Posterior vena cava (tissue), 2 donors: ENCODE measurements around the gene INSYN1. TPM values are rescaled to one million over a fixed set of nuclear protein-coding genes. Genes with fewer than 3 reads are reported as not detected.

Experiments
- DNase-seq: peaks from one replicate; pipeline ENCODE4 v3.0.0-alpha.2; 2020; ENCODE audit warnings: low spot score
- intact Hi-C, 2 donors: fragments of 100-400 bp; cut with DNase I; formaldehyde crosslinking; loops; one replicate each; pipeline versions ENCODE4 v1.14.1 to v1.14.2; 2022 to 2023
- total RNA-seq, 2 donors: library from RNA; stranded (reverse); fragmentation: NEBNext Ultra II Directional; extraction: Animal tissue kit (Norgen Biotek cat#: 25700); gene quantifications; one replicate each; pipeline ENCODE4 v1.2.1, GENCODE V29; 2021
- donor health status: DM: yes; HTN: yes; CAD: no.
- donor health status: DM: yes; HTN: yes; CAD: no.

The INSYN1 gene
- total RNA-seq, 2 donors from 2014 or later, result 12.8 to 13.8 TPM

DNA sequence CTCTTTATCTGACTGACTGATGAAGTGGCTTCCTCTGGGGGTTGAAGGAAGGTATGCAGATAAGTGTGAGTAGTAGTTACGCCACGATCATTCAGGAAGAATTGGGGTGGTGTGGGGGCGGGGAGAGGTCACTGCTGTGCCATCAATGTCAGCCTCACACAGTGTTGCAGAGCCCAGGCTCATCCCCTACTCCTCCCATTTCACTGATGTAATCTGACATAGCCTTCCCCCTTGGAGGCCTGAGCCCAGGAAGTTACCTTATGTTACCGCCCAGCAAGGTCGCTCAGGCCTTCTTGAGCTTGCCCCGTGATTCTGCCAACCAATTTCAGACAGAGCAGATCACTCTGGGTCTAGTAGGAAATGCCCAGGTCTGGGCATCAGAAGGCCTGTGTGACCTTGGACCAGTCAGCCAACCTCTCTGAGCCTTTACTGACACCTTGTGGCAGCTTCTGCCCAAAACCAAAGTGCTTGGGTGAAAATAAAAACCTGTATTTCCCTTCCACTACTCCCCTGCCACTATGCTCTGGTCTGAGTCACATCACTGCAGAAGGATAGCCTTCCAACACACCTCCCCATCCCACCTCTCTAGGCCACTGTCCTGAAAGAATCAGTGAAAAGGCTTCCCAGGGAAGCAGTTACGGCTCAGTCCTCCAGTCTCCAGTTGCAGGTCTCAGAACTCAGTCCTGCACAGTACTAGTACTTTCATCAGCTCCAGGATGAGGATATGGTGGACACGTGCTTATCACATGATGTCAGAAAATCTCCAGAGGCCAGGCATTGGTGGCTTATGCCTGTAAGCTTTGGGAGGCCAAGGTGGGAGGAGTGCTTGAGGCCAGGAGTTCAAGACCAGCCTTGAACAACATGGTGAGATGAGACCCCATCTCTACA lies 28.1 kb upstream of the INSYN1 start:
- peak; percentile 60 for DNase-seq
- intact Hi-C loops, result no loop called here

DNA sequence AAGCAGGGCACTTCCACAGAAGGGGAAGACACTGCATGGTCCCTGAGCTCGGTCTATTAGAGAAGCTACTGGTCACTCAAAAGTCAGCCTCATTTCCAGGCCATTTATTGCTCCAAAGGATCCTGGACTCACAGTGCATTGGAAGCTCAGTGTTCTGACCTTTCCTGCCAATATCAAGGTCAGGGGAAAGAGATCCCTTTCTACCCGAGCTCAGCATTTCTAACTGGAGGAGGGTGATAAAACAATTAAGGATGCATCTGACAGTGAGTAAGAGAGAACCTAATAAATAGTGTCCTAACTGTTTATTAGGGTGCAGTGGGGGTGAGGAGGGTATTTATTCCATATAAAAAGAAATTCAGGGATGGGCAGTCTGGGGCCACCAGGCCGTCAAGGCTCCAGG lies 26.8 kb upstream of the INSYN1 start:
- intact Hi-C loops, result no loop called here
- no peak for DNase-seq

DNA sequence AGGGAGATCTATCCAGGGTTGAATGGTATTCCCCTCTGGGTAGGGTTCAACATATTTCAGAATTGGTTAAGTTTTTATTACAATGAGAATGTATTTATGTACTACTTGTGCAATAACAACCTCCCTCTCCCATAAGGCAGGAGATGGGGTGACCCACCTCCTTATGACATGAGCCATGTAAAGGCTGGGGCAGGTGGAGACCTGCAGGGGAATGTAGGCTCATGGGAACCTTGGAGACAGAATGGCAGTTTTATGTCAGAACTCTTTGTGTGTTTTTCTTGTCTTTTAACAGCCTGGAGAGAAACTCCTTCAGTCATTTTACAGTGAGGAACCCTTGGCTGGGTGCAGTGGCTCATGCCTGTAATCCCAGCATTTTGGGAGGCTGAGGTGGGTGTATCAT lies 24.6 kb upstream of the INSYN1 start:
- DNase-seq, result no peak
- intact Hi-C loops, result no loop called here

DNA sequence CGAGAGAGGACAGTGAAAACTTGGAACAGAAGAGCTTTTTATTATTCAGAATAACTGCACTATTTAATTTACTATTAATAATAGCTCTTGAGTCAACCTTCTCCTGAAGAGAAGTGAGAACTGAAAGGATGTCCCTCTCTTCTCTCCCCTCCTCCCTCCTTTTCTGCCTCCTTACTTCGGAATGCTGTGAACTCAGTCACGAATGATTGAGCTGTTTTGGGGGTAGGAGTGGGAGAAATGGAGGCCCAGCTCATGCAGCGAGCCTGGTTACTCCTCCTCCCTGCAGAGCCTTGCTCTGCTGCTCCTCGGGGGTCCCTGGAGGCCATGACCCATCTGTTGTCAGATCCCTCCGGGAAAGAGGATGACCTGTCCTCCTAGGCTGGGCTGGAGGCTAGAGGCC lies 20.3 kb upstream of the INSYN1 start:
- peak; percentile 38 for DNase-seq
- intact Hi-C loops, result no loop called here

DNA sequence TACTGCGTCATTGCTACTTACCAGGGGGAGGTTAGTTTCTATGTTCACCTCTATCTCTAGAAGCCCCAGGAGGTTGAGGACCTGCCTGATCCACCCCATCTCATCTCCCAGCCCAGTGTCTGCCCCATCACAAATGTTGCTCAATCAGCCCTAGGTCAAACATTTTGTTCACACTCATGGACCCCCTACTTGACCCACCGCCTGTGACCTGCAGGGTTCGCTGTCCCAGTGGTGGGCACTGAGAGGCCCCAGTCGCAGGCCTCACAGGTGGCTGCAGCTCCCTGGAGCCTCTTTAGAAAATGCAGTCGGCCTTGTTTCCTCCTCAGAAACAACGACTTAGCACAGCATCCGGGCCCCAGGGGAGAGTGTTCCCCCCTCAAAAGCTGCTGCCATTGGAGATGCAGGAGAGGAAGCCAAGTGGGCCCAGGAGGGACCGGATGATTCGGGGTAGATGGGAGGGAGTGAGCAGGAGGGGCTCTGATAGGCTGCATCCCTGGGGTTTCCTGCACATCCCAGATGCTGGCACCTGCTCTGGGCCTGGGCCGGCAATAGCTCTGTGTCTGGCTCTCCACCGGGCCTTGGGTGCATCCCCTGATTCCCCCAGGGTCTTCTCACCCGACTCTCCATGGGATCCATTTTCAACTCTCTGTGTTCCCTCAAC lies 18.4 kb upstream of the INSYN1 start:
- DNase-seq, result peak; percentile 60
- intact Hi-C loops, result no loop called here

DNA sequence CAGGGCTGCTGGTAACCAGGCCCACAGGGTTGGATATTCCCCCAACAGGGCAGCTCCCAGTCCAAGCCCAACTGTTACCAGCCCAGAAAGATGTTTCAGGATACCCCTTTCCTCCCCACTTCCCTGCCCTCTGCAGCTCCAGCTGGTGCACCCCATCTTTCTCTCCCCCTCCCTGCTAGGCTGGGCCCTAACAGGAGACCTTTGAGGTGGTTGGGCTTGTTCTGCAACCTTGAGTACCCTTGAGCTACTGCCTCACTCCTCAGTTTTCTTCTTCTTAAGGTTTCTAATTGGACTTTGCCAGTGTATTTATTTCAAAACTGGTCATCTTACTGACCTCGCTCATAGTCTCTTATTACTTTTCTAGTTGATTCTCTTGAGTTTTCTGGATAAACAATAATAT lies 16.9 kb upstream of the INSYN1 start:
- intact Hi-C loops, result no loop called here
- DNase-seq, result no peak

DNA sequence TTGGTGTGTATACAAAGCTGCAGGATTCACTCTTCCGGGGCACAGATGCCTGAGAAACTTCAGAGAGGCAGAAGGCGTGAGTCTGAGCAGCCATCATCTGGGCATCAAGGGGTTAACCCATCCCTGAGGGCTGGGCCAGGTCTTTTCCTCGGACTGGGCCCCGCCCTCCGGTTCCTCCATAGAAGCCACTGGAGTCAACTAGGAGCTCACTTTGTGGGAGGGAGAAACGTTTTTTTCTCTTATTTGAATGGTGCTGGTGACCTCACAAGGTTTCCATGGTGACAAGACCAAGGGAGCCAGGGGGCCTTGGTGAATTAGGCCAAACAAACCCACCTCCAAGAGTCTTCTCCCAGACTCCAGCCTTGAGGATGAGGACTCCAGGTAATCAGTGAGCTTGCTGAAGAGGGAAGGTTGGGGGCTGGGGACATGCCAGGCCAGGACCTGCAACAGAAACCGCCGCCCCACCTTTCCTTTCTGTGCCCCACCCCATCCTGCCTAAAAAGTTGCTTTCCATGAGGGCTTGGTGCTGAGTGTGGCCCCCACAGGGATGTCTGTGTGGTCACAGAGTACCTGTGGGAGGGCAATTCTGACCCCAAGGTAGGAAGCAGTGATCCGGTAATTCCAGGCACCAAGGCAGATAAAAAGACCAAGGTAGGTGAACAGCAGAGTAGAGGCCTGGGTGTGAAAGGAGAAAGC lies 14.8 kb upstream of the INSYN1 start:
- DNase-seq, result no peak
- intact Hi-C loops, result no loop called here

DNA sequence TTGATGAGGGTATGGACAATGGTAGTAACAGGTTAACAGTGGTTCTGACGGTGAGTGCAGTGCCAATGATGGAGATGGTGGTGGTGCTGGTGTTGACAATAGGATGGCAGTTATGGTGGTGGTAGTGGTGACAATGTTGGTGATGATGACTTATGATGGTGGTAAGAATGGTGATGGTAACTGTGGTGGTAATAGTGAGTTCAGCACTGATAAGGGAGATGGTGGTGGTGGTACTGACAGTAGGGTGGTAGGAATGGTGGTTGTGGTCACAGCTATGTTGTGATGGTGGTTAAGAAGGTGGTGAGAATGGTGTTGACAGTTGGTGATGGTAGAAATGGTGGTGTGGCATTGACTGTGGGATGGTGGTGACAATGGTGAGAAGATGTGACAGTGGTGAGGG lies 13.4 kb upstream of the INSYN1 start:
- intact Hi-C loops, result no loop called here
- no peak for DNase-seq

DNA sequence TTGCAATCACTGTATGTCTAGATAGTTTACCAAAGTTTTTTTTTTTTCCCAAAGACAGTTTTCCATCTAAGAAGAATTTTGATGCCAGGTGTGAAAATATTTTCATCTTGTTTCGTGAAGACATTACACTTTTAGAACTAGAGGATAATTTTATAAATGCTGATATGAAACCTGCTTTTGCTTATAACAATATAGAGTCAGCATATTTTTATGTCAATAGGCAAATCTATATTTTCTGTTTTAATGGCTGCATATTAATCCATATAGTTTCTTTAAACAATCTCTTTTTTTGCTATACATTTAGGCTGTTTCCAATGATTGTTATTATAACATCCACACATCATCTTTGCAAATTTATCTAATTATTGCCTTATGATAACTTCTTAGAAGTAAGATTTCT lies 12.6 kb upstream of the INSYN1 start:
- DNase-seq, result no peak
- intact Hi-C loops, result no loop called here

DNA sequence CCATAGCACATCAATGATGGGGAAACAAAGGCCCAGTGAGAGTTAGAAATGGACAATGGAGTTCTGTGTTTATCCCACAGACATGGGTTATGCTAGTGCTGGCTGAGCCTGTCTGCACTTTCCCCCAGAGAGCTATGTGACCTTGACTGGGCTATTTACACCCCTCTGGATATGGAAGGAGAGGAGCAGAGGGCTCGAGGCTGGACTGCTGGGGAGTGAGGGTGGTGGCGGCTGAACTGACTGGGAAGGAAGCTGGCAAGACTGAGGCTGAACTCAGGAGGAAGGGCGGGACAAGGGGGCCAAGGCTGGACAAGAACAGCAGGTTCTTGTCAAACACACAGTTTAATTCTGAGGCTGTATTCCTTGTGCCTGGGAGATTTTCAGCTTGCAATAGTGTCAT lies 10.8 kb upstream of the INSYN1 start:
- no peak for DNase-seq
- intact Hi-C loops, result no loop called here

DNA sequence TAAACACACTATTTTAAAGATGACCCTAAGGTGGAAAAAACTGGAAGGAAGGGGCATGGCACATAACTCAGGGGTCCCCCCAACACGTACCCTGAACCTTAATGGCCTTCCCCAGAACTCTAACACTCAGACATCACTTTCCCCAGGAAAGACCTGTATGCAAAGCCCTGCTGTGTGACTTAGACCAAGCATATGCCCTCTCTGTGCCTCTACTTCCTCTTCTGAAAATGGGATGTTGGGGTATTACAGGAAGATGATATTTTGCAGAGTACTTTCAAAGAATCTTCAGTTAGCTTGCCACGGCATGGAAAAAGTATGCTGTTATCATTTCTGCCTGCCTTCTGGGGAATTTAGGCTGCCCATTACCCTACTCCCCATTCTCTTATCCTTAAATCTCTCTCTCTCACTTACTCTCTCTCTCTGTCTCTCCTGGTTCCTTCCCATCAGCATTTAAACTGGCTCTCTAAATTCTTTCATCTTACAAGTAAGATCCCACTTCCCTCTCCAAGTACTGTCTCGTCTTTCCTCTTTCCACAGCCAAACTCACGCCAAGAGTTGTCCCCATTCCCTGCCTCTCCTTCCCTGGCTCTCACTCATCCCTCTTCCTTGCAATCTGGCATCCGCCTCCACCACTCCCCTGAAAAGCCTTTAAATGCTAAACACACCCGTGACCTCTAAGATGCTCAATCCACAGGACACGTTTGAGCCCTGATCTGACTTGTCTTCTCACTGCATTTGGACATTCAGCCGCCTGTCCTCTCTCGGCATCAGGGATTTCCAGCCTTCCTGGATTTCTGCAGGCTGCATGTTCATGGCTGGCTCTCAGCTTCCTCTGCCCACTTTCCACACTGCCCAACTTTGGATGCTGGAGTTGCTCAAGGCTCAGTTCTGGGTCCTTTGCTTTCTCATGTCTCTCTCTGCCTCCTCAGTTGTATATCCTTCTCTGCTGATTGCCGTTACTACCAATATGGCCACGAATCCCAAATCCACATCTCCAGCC lies 7.5 kb upstream of the INSYN1 start:
- no peak for DNase-seq
- intact Hi-C loops, result no loop called here

DNA sequence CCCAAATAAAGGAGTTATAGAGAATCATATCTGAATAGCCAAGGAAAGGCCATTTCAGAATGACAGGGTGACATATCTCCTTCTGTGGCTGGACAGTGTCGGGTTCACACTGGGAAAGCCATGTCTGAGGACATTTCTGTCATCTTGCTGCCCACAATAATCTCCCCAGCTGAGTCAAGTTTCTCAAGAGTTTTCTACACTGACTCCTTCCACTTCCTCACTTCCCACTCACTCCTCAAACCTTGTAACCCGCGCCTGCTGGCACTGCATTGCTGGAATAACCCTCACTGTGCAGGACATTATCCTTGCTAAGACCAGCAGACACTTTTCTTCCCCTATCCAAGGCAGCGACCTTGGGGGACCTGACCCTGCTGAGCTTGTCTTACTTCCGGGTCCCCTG lies 5.3 kb upstream of the INSYN1 start:
- DNase-seq, result no peak
- intact Hi-C loops, result no loop called here

DNA sequence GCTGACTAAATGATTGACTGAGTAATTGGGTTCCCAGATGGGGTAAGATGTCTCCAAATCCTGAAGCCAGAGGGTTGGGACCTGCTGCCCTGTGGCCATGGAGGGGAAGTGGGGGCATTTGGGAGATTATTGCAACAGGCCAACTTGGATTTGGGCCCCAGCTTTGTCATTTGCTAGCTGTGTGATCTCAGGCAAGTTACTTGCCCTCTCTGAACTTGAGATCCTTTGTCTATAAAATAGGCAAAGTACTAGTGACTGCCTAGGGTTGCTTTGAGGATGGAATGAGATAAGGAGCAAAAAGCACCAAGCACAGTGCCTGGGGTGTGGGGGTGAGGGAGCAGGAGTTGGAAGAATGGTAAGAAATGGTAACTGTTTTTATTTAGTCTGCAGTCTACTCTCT lies 4.4 kb upstream of the INSYN1 start:
- intact Hi-C loops, result no loop called here
- no peak for DNase-seq

DNA sequence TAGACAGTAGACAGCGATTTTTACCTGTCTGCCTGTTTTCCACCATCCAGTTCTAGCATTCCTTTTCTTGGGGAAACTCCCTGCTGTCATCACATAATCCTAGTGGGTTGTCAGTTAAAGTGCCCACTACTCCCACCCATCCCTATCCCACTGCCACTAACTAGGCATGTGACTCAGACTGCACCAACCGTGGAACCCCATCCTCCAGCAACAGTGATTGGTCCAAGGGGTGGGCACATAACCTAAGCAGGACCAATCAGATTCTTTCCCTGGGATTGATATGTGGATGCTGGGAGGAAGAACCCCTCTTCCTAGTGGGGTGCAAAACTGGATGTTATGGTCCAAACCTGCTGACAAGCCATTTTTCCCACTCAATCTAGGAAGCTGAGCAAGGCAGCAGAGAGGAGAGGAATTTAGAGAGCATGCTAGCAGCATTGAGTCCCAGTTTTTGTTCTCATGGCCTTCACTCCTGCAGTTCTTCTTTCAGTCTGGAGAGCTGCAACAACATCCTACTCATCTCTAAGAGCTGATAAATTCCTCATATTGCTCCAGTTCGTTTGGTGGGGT lies 3.9 kb upstream of the INSYN1 start:
- no peak for DNase-seq
- intact Hi-C loops, result no loop called here

DNA sequence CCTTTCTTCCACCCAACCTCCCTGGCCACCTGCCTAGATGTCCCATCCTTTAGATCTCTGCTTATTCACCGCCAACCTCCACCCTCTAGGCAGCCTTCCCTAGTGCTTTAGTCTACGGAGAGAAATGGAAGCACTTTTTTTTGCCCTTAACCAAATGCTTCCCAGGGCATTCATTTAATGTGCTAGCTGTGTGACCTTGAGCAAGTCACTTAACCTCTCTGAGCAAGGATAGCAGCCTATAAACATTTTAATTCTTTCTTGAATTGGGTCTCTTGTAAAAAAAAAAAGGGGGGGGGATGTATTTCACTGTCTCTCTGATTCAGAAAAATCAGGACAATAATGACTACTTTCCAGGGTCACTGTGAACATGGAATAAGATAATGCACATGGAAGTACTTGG lies 3.2 kb upstream of the INSYN1 start:
- no peak for DNase-seq
- intact Hi-C loops, result no loop called here

DNA sequence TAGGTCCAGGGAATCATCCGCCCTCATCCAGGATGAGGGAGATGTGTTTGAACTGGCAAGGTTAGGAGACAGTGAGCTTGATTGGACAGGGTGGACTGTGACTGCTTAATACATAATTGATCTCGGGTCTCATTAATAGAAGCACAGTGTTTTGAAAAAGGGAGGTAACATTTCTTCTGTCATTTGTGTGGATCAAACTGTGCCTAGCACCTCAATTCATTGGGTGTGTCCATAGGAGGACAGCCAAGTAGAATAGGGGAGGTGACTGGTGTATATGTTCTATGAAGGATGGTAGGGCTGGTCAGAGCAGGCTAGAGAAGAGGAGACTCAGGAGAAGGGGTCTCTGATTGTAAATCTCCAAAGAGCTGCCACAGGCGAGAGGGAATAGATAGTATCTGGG lies 2.8 kb upstream of the INSYN1 start:
- no peak for DNase-seq
- intact Hi-C loops, result no loop called here

DNA sequence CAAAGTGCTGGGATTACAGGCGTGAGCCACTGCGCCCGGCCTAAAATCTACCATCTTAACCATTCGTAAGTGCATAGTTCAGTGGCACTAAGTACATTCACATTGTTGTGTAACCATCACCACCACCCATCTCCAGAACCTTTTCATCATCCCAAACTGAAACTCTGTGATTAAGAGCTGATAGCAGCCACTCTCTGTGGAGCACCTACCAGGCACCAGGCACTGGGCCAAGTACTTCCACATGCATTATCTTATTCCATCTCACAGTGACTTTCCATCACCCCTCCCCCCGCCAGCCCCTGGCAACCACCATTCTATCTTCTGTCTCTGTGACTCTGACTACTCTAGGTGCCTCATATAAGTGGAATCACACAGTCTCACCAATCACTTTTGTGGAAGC lies 2.3 kb upstream of the INSYN1 start:
- no peak for DNase-seq
- intact Hi-C loops, result no loop called here

DNA sequence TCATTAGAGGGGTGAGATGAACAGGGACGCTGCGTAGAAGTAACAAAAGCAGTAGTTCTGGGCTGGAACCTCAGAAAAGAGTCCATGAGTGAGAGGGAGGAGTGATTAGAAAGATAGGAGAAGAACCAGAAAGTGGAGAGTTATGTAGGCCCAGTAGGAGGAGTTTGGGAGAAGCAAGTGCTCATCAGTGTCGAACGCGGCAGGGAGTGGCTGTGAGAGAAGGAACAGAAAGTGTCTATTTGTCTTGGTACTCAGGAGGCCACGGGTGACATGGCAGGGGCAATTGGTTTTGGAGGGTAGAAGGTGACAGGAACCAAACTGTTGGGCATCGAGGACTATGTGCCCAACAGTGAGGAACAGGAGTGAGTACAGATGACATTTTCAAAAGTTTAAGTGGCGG lies 1.3 kb upstream of the INSYN1 start:
- DNase-seq, result no peak
- intact Hi-C loops, result no loop called here

DNA sequence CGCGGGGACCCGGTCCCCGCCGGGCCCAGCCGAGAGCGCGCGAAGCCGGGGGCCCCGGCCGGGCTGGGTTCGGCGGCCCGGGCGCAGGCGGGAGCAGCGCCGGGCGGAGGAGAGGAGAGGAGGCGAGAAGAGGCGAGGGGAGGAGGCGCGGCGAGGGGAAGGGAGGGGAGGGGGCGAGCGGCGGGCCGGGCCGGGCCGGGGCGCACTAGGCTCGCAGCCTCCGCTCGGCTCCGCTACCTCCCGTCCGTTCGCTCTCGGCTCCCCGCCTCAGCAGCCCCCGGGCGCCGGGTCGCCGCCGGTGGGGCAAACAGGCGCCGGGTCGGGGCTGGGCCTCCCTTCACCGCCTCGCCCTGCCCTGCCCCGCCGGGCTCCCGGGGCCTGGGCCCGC lies 351 bp downstream of the INSYN1 start:
- no peak for DNase-seq
- intact Hi-C loops, result no loop called here
